GM18499 (cell line): ENCODE results near the gene MEF2A.

Source experiments
- ATAC-seq: cut with Tn5 transposase; IDR thresholded peaks from one replicate; pipeline ENCODE4 v1.9.1; 2021; ENCODE audit warnings: moderate number of reproducible peaks; ENCODE audit not compliant: insufficient read depth, unreplicated experiment

The MEF2A gene

DNA sequence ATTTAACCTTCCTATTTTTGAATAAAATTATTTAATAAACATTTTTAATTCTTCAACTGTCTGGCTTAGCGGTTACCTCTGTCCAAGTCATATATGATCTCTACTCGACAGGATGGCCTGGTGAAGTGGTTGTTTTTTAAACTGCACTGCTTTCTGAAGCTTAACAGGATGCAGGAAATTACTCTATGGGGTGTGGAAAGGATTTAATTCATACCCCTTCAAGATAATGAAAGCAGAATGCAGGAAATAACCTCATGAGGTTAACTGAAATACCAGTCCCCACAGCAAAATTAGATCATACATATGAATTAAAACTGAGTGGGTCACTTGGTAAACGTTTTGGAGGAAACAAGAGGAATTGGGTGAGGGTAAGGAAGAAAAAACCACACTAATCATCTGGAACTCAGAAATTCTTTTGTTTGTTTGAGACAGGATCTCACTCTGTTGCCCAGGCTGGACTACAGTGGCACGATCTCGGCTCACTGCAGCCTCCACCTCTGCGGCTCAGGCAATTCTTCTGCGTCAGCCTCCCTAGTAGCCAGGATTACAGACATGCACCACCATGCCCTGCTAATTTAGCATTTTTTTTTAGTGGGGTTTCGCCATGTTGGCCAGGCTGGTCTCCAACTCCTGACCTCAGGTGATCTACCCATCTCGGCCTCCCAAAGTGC lies 117.4 kb downstream of the MEF2A start:
- no peak for ATAC-seq

DNA sequence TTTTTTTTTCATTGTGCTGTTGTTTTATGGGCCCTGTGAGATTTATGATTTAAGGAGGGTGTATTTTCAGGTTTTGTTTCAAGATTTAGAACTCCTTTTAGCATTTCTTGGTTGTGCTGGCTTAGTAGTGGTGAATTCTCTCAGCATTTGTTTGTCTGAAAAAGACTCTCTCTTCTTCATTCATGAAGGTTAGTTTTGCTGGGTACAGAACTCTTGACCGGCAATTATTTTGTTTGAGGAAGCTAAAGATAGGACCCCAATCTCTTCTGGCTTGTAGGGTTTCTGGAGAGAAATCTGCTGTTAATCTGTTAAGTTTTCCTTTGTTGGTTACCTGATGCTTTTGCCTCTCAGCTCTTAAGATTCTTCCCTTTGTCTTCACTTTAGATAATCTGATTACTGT lies 120.5 kb downstream of the MEF2A start:
- ATAC-seq: no peak

DNA sequence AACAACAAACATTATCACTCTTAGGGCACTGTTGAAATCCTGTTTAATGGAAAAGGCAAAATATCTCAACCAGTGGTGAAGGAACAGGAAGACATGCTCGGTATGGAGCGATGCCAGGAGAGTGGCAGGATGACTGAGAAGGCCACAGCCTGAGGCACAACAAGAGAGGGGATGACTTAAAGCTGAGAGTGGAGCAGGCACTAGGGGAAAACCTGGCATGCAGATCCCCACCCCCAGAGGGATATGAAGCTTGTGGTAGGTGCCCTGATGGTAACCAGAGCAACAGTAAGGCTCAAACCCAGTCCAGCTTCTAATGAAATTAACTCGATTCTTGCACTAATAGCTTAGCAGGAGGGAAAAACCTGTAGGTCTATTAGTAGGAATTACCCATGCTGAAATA lies 127.0 kb downstream of the MEF2A start:
- no peak for ATAC-seq

DNA sequence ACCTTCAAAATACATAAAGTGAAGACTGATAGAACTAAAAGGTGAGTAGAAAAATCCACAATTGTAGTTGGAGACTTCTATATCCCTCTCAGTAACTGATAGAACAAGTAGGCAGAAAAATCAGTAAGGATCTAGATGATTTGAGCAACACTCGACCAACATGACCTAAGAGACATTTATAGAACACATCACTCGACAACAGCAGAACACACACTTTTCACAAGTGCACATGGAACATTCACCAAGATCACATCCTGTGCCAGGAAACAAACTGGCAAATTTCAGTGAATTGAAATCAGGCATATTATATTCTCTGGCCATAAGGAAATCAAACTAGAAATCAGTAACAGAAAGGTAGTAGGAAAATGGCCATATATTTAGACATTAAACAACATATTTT lies 130.3 kb downstream of the MEF2A start:
- no peak for ATAC-seq

DNA sequence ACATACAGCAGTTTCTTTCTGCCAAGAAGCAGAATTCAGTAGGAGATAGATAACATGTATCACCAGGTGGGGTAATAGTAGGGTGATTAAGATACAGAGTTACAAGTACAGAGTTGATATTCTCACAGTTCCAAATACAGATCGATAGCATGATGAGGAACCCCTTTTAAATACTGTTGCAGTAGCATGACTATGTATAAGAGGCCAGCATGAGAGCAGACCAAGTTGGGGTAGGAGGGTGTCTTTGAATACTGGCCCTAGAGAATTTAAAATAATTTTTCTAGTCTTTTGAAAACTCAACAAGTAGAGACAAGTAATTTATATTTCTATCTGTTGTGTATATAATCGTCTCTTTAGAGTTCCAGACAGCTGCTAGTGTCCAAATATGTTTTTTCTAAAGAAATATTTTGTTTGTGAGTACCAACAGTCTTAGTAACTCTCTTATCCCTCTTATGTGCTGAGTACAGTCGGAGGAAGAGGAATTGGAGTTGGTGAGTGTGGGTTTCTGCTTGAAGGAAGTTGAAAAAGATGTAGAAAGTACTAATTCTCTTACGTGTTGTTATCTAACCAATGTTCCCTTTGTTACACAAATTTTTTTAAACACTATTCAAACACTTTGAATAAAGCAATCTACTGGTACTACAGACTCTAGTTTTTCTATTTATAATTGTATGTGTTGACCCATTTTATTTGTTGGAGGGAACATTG lies 137.3 kb downstream of the MEF2A start:
- no peak for ATAC-seq

DNA sequence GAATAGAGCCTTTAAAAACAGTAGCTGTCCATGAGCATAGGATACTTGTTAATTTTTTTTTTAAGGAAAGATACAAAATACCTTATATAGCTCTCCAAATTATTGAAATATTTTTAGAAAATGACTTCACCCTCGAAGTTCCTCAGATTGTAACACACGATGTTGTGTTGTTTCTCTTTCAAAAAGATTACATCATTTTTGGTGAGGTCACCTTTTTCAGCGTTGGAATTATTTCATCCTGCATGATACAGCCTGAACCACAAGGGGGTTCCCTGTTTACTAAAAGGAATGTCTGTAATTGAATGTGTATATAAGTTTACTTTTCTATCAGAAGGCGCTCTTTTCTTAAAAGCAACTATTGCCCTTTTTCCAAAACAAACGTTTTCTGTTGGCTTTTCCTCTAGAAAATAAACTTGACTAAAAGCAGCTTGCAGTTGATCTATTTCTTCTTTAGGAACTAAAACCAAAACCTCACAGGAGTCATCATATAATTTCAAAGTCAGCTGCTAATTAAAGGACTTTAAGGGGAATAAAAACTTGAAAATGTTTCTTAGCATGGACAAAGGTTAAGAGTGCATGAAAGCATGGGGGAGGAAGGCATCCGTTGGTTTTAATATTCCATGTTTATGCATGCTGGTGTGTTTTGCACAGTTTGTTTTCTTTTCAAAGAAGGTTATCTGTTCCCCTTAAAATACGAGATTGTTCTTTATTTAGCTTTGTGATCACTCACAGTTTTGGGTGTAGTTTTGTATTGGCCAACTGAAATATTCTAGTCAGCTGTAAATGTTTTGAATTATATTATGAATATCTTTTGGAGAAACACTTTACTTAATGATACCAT lies 138.0 kb downstream of the MEF2A start:
- peak; percentile 55 for ATAC-seq

DNA sequence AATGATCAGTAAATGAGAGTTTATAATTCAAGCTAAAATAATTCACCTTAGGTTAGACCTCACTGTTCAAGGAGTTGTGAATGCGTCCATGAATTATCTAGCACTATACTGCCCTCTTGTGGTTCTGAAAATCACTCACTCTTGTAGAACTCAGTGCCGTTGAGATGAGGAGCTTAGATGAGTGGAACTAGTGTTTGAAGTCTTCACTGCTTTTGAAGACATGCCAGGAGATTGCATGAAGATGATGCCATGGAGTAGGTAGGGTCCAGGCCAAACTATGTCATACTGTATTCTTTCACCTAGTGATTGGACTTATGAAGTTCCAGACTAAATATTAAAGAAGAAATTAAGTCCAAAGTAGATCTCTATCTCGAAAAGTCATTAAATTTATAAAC lies 138.7 kb downstream of the MEF2A start:
- no peak for ATAC-seq

DNA sequence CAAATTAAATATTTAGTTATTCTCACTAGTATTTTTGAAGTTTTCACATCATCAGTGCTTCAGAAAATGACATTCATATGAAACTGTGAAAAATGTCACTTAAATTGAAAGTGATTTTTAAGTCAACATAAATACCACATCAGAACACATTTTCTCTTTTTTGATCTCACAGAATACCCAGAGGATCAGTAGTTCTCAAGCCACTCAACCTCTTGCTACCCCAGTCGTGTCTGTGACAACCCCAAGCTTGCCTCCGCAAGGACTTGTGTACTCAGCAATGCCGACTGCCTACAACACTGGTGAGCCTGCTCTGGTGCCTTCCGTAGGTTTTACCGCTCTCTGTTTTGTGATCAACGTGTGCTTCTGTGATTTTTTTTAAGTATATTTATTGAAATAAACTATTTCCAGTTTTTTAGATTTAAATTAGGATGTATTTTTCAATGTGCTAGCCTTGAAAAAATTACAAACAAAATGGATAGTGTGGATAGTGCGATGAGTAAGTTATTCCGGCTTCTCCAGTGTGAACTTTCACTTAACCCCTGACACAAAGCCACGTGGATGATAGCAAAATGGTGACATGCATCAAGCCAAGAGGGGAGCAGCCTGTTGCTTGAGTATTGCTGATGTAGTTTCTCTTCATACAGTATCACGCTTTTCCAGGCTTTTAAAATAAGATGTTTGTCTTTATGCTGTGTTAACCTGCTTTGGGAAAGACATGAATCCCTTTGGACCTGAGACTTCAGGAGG lies 140.9 kb downstream of the MEF2A start:
- ATAC-seq: no peak

DNA sequence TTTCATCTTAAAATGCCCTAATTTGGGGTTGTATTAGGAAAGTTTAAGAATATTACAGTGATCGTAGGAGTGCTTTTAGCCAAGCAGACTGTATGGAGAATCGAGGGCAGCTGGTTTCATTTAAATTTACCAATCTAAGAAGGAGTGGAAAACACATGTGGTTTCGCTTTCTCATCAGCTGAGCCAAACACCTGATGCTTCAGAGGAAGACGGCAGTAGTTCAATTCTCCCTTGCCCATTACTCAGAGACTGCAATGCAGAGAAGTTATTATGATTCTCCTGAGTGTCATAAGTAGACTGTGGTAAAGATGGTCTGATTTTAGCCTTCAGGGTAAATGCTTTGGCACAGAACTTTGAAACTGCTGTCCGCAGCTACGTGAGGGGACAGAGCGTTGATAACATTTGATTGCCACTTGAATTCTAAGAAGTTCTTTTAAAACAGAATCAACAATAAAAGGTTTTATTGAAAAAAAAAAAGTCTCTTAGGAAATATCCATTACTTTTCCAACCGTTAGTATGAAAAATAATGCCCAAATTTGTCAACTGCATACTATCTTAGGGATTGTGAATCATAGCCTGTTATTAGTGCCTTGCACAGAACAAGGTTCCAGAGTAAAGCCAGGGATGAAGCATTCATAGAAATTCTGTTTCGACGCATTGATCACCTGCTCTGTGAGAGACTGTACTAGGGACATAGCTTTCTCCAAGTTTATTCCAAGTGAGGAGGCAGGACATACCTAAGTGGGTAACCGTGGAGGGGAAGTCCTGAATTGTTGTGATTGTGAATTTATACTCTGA lies 141.9 kb downstream of the MEF2A start:
- no peak for ATAC-seq

DNA sequence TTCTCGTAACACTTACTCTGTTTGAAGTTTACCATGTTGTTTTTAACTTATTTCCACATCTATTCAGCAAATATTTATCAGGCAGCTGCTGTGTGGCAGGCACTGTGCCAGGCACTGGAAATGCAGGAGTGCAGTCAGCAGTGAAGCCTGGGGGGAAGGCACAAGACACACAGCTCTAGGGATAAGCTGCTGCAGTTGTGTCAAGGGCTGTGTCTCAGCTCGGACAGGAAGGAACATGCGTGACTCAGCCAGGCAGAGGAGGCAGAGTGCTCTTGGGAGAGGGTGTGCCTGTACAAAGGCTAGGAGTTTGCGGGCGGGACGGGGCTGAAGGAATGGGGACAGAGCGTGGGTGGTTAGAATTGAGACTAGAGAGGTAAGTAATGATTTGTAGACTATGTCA lies 142.8 kb downstream of the MEF2A start:
- ATAC-seq: no peak

DNA sequence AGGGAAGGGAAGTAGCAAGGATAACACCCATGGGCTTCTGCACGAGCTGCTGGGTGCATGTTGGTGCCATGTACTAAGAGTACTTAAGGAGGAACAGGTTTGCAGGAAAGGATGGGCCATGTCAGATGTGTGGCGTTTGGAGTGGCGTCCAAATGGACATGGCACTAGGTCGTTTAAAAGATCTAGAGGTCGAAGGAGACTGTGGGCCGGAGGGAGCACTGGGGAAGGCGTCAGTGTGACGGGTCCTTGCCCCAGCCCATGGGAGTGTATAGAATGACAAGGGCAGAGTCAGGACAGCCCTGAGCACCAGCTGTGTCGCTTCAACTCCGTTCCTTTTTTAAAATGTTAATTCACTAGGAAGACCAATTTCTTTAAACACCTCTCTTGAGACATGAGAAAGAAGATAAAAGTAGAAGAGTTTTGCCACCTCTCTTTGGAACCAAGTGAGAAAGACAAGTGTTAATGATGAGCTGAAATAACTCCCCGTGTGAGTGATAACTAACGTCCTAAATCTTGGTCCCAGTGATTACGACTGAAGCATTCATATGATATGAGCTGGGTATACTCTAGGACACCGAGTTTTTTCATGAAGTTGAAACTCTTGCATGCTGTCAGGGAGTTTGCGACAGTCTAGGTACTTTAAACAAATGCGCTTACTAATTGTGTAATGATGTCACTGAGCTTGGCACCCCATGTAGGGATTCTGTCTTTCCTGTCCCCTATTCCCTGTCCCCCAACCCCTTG lies 143.6 kb downstream of the MEF2A start:
- no peak for ATAC-seq

DNA sequence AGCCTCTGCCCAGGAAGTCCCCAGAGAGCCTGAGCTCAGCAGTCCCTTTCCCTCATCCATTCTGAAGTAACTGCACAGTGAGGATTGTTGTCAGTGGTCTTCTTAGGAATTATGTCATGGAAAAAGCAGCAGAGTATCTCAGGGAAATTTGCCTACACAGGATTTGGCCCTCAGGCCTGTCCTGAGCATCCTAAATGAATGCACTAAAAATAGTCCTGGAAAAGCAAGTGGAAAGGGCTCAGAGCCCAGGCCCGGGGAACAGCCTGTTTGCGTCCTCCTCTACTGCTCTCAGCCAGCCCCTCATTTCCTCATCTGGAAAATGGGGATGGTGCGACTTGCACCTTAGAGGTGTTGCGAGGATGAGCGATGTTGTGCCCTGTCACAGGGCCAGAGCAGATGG lies 145.8 kb downstream of the MEF2A start:
- no peak for ATAC-seq

DNA sequence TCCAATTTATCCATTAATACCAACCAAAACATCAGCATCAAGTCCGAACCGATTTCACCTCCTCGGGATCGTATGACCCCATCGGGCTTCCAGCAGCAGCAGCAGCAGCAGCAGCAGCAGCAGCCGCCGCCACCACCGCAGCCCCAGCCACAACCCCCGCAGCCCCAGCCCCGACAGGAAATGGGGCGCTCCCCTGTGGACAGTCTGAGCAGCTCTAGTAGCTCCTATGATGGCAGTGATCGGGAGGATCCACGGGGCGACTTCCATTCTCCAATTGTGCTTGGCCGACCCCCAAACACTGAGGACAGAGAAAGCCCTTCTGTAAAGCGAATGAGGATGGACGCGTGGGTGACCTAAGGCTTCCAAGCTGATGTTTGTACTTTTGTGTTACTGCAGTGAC lies 146.6 kb downstream of the MEF2A start:
- ATAC-seq: no peak

DNA sequence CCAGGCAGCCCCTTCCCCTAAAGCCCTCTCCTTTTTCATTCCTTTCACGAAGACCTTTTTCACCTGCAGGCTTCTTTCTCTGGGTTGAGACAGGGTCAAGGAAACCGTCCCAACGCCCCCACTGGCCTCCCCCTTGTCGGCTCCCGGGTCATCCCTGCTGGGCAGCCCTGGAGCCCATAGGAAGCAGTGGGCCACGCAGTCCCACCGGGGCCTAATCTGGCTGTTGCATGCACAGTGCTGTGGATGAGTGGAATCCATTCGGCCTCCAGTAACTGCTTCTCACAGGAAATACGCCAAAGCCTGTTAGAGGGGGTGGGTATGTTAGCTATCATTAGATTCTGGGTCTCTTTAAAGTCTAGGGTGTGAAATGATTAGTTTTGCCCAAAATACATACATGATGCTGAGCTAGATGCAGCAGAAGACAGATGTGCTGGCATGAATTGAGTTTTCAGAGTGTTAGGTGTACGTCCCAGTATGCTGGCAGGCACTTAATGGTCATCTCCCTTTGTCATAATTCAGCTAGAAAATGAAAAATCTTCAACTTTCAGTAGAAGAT lies 150.8 kb downstream of the MEF2A start:
- no peak for ATAC-seq

DNA sequence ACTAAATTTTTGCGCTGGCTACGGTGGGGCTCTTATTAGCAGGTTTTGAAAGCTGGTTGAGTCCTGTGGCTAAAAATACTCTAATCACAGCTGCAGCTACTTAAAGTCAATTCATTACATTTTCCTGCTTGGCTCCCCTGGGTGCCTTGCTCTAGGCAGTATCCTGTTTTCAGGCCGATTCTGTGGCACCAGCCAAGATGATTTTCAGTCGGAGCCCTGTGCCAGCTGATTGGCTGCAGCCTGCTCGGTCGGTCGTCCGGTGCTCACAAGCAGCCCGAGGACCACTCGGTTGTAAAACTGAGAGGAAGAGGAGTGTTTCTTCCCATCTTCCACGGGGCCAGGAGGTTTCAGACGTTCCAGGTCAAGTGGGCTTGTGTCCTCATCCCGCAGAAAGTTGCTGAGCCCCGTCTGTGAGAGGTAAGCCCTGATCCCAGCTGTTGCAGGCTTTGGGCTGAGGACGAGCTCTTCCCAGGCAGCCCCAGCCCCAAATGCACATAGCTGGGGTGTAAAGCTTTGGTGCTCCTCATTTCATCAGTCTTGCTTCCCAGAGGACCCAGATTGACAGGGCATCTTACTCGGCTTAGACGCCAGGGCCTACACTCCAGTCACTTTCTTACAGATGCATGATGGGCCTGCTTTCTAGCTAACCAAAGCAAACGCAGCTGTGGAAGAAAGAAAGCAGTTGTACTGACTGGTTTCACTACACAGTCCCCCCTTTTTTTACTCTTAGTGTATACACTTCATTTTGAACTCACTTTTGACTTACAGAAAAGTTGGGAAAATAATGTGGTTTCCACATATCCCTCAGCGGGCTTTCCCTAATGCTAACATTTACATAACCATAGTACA lies 151.6 kb downstream of the MEF2A start:
- ATAC-seq: no peak

DNA sequence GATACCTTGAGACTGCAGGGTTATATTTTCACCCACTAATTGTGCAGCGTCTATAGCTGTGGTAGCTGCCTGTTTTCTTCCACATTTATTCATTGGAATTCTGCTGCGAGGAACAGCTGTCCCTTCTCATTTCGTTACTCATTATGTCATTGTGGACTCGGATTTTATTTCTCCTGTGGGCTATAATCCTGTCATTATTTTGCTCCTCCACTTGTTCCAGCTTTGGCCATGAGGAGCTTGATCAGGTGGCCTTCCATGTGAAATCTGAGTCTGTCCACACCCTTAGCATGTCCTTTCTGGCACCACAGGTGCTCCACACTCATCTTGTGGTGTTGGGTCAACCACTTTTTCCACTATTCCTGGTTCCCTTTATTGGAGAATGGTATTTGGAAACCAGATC lies 152.6 kb downstream of the MEF2A start:
- no peak for ATAC-seq

DNA sequence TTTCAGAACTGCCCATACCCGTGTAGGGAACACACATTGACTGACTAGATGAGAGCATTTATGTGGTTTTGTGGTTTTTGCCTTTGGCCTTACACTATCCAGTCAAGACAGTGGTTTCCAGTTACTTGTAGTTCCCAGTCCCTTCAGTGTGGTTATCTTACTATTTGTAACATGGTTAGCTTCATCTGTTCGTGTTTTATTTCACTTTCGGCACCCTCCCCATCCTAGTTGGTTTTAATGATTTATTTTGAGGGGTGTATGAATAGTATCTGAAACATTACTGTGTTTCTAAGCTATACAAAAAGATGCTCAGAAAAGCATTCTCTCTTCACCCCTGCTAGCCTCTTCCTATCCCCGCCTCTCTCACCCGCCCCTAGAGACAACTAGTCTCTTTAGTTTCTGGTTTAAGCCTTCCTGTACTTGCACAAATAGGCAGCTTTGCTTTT lies 153.3 kb downstream of the MEF2A start:
- peak; percentile 78 for ATAC-seq

DNA sequence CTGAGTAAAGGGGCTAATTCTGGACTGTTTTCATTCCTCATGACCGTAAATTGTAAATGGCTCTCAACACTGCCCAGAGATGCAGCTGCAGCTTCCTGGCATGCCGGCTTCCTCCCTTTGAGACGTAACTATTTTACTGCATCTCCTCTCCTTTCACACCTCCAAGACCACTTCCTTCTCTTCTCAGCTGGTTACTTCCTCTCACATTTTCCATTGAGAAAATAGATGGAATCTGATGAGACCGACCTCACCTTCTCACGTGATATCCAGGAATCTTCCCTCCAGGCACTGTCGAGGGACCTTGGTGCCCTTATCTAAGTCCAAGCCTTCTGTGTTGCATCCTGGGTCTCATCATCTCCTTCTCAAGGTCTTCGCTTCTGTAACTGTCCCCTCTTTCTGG lies 154.7 kb downstream of the MEF2A start:
- ATAC-seq: no peak
